Inflammatory macrophage treated with lipopolysaccharide for 4 hours (primary cell): ENCODE data around the gene ADISSP.
"Not testable (repeated sequence)": the region's sequence is repeated elsewhere in the genome, so short reads cannot be mapped to it uniquely, and the experiment has no call there.

ENCODE experiments used
- DNase-seq: peaks from one replicate; pipeline ENCODE4 v3.0.0-alpha.2; 2020

ADISSP gene

GRCh38 chr20:3797592-3798372, 30.2 kb upstream of the ADISSP start:
- peak; percentile 81 for DNase-seq

GRCh38 chr20:3797226-3797545, 29.6 kb upstream of the ADISSP start:
- no peak for DNase-seq

- no peak for DNase-seq
These were observed 29.1 kb upstream of the ADISSP start for GRCh38 chr20:3796477-3797225.

GRCh38 chr20:3795511-3796468, 28.2 kb upstream of the ADISSP start, which contains the start of gene CDC25B:
TSS of gene CDC25B (plus strand) at chr20:3796310. CDS start at chr20:3796532, 222 bp downstream.
- DNase-seq: peak; percentile 91

GRCh38 chr20:3794701-3795420, 27.3 kb upstream of the ADISSP start:
- DNase-seq: no peak

GRCh38 chr20:3794168-3794567, 26.6 kb upstream of the ADISSP start:
- not testable (repeated sequence) for DNase-seq

GRCh38 chr20:3789201-3789600, 21.6 kb upstream of the ADISSP start:
- DNase-seq: not testable (repeated sequence)

GRCh38 chr20:3788685-3789155, 21.2 kb upstream of the ADISSP start:
- no peak for DNase-seq

- no peak for DNase-seq
These were observed 19.9 kb upstream of the ADISSP start for GRCh38 chr20:3787324-3788014.

- peak; percentile 88 for DNase-seq
These were observed 19.2 kb upstream of the ADISSP start, which contains the start of gene CENPB for GRCh38 chr20:3786665-3787323. TSS of gene CENPB (minus strand) at chr20:3786740. CDS start at chr20:3786483, 257 bp downstream.

GRCh38 chr20:3786126-3786484, 18.6 kb upstream of the ADISSP start:
- peak; percentile 54 for DNase-seq

GRCh38 chr20:3785240-3786125, 17.9 kb upstream of the ADISSP start:
- DNase-seq: no peak

GRCh38 chr20:3784863-3785239, 17.3 kb upstream of the ADISSP start:
- no peak for DNase-seq

- no peak for DNase-seq
These were observed 16.8 kb upstream of the ADISSP start for GRCh38 chr20:3784216-3784853.

GRCh38 chr20:3783511-3784195, 16.1 kb upstream of the ADISSP start:
- no peak for DNase-seq

GRCh38 chr20:3783068-3783489, 15.5 kb upstream of the ADISSP start:
- DNase-seq: no peak

GRCh38 chr20:3782597-3782996, 15.0 kb upstream of the ADISSP start:
- DNase-seq: no peak

- peak; percentile 91 for DNase-seq
These were observed 13.8 kb upstream of the ADISSP start, which contains the start of gene SPEF1 for GRCh38 chr20:3781153-3781910. TSS of gene SPEF1 (minus strand) at chr20:3781448. CDS start at chr20:3781287, 161 bp downstream.
